Iris pigment epithelial cell (primary cell): ENCODE data around the gene ASB3.
"Not testable (repeated sequence)": the region's sequence is repeated elsewhere in the genome, so short reads cannot be mapped to it uniquely, and the experiment has no call there.

Experiments
- DNase-seq: peaks from one replicate; pipeline ENCODE4 v3.0.0-alpha.2; 2011; ENCODE audit warnings: low read depth

The ASB3 gene, protein sequence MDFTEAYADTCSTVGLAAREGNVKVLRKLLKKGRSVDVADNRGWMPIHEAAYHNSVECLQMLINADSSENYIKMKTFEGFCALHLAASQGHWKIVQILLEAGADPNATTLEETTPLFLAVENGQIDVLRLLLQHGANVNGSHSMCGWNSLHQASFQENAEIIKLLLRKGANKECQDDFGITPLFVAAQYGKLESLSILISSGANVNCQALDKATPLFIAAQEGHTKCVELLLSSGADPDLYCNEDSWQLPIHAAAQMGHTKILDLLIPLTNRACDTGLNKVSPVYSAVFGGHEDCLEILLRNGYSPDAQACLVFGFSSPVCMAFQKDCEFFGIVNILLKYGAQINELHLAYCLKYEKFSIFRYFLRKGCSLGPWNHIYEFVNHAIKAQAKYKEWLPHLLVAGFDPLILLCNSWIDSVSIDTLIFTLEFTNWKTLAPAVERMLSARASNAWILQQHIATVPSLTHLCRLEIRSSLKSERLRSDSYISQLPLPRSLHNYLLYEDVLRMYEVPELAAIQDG

DNA sequence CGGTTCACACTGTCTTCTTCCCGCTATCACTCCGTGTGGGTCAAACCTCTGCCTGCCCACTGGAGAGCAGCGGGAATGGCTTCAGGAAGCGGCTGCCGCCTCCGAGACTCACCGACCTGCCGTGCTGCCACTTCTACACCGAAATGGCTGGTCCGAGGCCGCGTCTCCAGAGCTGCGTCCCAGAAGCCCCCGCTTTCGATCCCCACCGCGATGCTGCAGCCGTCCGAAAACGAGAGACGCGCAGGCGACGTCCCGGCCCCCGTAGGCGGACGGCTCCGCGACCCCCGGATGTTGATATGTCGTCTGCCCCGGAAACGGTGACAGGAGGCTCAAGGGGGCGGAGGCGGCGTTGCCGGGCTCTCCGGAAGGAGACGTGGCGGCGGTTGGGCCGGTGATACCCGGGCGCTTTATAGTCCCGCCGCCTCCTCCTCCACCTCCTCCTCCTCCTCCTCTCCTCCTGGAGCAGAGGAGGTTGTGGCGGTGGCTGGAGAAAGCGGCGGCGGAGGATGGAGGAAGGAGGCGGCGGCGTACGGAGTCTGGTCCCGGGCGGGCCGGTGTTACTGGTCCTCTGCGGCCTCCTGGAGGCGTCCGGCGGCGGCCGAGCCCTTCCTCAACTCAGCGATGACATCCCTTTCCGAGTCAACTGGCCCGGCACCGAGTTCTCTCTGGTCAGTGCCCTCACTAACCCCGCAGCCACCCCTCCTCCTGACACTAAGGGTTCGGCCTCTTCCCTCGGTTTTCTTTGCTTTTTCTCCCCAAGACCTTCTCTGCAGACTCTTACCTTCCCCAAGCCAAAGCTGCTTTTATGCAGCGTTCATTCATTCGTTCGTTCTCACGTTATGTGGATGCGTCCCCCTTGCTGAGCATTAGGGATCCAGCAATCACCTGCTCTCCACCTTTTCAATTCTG lies at the start of gene ASB3, which contains the start of gene ERLEC1:
Gene ASB3, minus strand, starts transcription at position 249 of the 909 bp plus-strand sequence. CDS start 21,381 bp downstream, outside the sequence.
Gene ERLEC1, plus strand, starts transcription at position 340 of the 909 bp plus-strand sequence. Its CDS starts 167 bp downstream, at position 507.
- peak; percentile 74 for DNase-seq

DNA sequence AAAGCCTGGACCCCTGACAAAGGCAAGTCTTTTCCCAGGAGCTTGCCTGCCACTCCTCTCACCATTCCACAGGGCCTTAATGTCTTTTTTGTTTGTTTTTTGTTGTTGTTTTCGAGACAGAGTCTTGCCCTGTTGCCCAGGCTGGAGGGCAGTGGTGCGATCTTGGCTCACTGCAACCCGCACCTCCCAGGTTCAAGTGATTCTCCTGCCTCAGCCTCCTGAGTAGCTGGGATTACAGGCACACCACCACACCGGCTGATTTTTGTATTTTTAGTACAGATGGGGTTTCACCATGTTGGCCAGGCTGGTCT lies 43.2 kb upstream of the ASB3 start:
- not testable (repeated sequence) for DNase-seq

DNA sequence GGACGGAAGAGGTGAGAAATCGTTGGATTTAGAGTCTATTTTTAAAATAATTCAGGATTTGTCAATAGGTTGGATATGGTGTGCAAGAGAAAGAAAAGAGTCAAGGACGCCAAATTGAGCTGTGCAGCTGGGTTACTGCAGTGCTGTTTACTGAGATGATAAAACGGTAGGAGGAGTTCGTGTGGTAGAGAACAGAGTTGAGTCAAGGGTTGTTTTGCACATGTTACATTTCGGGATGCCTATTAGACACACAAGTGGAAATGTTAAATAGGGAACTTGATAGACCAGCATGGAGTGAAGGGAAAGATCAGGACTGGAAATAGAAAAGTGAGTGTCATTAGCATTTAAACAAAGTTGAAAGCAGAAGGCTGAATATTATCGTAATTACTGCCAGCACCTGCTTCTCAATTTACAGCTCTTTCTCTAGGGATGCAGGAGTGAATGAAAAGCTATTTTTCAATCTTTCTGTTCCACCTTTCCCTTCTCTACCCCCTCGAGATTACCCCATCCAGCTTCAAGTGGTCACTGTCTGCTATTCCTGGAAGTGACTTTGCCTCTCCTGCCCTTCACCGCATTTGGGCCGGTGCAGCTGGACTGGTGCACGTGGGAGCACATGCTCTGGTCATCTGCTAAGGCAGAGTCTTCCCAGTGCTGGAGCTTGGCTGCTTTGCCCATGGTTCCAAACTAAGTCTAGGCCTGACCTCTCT lies 42.7 kb upstream of the ASB3 start:
- DNase-seq, result no peak

DNA sequence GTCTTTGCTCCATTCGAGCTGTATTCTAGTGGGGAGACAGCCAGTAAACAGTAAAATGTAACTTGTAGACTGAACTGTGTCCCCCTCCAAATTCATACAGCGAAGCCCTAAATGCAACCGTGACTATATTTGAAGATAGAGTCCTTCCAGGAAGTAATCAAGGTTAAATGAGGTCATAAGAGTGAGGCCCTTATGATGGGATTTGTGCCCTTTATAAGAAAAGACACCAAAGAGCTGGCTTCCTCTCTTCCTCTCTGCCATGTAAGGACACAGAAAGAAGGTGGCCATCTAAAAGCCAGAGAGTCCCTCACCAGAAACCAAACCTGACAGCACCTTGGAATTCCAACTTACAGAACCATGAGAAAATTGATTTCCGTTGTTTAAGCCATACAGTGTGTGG lies 41.6 kb upstream of the ASB3 start:
- DNase-seq, result no peak

DNA sequence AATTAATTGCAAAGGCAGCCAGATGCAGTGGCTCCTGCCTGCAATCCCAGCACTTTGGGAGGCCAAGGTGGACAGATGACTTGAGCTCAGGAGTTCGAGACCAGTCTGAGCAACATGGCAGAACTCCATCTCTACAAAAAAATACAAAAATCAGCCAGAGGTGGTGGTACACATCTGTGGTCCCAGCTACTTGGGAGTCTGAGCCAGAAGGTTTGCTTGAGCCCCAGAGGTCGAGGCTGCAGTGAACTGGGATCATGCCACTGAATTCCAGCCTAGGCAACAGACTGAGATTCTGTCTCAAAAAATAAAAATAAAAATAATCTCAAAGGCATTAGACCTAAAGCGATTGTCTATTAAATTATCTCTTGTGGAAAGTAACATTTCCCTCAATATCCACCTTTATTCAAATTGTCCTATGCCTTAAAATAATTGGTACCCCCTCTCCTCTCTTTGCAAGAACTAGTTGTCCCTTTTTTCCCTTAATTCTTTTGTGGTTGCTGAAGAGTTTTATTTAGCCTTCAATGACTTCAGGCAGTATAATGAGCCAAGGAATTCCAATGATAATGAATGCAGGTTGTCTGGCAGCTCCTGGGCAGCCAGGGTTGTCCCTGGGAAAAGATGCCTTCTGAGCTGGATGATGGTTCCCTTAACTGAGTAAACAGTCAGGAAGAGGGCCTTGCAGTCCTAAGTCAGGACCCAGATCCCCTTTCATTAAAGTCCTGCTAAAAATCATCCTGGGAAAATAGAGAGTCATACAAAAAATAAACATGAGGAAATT lies 40.8 kb upstream of the ASB3 start:
- no peak for DNase-seq

DNA sequence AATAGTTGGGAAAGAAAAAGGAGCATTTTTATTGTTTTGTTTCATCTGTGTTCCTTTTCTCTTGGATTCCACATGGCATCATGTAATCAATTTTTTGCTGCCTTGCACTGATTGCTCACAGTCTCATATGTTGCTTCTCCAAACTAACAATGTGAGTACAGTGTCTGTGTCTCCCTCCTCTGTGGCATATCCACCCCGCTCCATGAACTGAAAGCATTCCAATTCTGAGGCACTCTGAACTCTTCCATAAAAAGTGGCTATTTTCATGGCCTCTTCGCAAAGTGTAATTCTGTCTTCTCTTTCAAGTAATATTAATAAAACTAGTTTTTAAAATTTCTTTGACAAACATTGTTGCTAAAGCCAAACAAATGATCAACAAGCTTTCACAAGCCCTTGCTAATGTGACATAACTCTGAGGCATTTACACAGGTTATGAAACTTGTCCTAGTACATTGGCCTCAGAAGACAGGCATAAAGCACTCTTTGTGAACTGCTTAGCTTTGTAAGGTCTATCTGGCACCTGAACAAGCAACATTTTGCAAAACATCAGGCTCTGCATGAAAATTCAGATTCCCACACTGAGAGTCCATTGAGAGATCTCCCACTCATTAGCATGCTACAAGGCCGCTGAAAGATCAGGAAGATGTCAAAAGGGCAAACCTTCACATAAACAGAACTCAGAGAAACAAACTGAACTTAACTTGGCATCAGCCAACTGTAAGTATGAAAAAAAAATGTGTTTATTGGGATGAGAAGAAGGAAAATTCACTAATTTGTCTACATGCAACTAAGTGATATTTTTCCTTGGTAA lies 40.0 kb upstream of the ASB3 start:
- peak; percentile 65 for DNase-seq

DNA sequence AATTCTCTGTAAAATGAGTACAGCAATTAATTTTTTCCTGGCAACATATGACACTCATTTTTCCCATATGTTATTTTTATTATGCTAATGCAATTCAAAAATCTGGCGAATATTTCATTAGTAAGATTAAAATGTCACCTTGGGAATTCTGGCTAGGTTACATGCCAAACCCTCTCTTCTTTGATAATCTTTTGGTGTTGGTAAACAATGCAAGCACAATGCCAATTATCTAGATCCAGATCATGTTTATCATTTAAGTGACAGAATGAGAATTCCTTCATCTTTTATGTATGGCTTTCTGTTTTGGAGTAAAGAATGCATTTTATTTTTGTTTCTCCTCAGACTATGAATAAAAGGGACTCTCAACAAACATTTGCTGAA lies 39.3 kb upstream of the ASB3 start:
- no peak for DNase-seq

DNA sequence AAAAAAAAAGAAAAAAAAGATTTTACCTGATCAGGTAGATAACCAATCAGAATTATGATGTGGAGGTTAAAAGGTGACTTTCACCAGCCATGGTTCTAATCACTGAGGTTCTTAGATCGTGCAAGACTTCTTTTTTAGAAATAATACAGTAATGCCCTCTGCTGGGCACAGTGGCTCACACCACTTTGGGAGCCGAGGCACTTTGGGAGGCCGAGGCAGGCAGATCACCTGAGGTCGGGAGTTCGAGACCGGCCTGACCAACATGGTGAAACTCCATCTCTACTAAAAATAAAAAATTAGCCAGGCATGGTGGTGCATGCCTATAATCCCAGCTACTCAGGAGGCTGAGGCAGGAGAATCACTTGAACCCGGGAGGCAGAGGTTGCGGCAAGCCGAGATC lies 36.9 kb upstream of the ASB3 start:
- DNase-seq, result not testable (repeated sequence)

DNA sequence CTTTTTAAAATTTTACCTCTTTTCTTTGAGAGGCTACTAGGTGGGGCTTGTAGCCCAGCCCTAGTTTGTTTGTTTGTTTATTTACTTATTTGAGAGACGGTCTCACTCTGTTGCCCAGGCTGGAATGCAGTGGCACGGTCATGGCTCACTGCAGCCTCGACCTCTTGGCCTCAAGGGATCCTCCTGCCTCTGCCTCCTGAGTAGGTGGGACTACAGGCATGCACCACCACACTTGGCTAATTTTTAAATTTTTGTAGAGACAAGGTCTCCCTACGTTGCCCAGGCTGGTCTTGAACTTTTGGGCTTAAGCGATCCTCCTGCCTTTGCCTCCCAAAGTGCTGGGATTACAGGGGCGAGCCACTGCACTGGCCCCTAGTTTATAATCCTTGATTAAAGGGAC lies 35.1 kb upstream of the ASB3 start:
- no peak for DNase-seq

DNA sequence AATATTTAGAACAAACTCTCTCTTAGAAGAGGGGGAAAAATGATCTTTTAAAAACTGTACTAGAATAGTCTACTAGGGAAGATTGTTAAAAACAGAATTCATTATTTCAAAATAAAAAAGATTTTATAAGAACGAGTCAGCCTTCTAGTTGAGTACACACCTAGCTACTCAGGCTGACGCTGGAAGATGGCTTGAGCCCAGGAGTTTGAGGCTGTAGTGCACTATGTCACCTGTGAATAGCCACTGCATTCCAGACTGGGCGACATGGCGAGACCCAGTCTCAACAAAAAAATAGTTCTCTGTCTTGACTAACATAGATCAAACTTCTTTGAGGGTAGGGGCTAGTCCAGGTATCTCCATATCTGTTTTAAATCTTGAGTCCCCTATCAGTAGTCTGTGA lies 34.0 kb upstream of the ASB3 start:
- DNase-seq, result no peak

DNA sequence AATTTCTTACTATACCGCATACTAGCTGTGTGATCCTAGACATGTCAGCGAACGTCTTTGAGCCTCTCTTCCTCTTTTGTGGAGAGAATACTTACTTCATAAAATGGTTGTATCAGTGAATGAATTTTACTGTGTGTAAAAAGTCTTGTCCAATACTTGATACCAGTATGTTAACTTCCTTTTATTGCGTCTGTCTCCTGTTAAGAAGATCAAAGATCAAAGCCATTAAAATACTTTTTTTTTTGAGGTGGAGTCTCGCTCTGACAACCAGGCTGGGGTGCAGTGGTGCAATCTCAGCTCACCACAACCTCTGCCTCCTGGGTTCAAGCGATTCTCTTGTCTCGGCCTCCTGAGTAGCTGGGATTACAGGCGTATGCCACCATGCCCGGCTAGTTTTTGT lies 33.3 kb upstream of the ASB3 start:
- no peak for DNase-seq

DNA sequence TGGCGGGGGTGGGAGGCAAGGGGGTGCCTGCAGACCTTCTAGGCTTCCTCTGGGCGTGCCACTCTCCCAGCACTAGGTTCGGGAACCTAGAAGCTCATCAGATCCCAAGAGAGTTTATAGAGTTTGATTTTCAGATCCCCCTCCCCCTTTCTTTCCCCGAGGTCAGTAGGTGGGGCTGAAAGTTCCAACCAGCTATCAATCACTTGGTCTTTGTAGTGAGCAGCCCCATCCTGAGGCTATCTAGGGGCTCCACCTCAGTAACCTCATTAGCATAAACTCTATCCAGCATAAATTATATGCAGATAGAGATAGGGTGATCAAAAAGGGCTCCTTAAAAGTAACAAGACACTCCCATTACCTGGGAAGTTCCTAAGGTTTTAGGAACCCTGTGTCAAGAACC lies 32.9 kb upstream of the ASB3 start:
- no peak for DNase-seq

DNA sequence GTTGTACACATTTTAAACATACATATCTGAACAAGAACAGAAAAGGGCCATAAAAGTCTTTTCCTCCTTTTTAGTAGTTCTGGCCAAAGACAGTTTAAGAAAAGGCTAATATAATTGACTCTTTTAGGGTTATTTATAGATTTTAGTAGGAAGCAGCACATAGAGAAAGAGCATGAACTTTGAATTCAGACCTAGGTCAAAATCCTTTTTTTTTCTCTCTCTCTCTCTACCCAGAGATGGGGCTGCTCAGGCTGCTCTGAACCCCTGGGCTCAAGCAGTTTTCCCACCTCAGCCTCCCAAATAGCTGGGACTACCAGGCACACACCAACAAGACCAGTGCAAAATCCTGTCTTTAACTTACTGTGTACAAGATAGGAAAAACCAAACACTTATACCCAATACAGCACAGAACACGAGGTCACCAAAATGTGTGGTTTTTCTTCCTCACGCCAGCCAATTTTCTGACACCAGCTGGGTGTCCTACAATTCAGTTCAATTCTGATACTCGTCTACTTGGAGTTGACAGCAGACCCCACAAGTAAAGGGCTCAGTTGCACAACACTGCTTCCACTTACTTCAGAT lies 32.2 kb upstream of the ASB3 start:
- DNase-seq, result no peak

DNA sequence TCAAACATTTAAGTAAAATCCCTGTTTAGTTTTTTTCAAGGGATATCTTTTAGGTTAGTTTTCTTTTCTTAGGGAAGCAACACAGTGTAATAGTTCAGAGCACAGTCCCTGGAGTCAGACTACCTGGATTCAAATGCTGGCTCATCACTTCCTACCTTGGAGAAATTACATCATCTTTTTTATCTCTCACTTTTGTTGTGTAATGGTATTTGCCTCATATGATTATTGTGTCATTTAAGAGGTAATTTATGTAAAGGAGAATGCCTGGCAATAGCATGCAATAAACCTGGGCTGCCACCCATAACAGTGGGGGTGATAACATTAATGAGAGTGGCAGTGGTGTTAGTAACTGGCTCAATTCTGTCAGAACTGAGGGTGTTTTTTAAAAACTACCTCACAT lies 26.4 kb upstream of the ASB3 start:
- no peak for DNase-seq

DNA sequence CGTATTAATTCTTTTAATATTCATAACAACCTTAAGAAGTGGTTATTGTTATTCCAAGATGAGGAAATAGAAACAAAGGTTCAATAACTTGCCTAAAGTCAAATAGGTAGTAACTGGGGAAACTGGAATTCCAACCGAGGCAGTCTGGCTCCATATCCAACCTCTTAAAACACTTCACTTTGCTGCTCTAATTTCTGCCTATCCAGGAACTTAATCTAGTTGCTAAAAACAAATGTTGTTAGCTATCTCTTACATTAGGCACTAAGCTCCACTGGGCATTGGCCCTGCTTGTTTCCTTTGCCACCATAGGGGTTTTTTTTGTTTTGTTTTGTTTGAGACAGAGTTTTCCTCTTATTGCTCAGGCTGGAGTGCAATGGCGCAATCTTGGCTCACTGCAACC lies 24.8 kb upstream of the ASB3 start:
- no peak for DNase-seq

DNA sequence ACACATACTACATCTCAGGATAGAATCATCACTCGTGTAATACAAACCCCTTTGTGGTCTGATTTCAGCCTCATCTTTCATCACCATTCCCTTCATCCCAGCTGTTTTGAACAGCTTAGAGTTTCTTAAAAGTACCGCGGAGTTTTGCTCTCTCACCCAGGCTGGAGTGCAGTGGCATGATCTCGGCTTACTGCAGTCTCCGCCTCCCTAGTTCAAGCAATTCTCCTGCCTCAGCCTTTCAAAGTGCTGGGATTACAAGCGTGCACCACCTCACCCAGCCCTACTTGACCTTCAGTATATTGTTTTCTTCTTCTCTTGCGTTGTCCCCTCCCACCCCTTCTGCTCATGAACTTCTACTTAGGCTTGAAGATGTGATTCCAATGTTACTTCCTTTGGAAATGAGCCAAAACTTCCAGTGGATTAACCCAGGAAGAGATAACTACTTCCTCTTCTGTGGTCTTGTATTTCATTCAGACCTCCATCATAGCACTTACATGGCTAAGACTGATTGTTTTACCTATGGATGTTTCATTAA lies 15.9 kb upstream of the ASB3 start:
- DNase-seq, result peak; percentile 16

DNA sequence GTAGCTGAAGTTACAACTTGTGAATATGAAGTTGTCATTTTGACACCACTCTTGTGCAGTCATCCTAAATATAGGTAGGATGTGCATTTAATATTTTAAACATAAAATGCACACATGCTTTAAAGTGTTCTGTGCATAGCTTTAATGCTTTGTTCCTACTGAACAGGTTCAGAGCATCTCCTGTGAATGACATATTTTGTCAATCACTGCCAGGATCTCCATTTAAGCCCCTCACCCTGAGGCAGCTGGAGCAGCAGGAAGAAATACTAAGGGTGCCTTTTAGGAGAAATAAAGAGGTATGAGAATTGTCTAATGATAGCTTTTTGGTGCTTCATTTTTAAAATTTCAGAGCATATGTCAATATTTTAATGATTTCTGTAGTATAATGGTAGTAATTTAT lies 14.8 kb upstream of the ASB3 start:
- no peak for DNase-seq

DNA sequence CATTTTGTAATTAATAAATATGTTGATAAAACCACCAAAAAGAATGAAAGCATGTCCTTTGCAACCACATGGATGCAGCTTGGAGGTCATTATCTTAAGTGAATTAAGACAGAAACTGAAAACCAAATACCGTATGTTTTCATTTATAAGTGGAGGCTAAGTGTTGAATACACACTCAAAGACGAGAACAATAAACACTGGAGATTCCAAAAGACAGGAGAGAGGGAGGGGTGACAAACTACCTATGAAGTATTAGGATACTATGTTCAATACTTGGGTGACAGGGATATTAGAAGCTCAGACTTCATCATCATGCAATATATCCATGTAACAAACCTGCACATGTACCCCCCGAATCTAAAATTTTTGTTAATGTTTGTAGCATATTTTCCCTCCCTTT lies 7.1 kb upstream of the ASB3 start:
- no peak for DNase-seq

DNA sequence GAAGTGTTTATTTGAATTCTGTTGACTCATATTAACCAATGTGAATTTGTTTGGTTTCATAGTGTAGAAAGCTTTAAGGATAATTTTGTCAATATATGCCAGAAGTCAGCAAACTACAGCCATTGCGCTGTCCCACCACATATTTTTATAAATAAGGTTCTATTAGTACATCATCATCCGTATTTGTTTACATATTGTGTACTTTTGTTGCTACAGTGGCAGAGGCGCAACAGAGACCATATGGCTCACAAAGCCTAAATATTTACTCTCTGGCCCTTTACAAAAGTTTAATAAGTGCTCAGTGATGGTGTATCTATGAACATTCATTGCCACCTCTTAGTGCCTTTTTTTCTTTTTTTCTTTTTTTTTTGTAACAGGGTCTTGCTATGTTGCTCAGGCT lies 6.5 kb upstream of the ASB3 start:
- no peak for DNase-seq
